Measurements from ENCODE around the gene GMCL2. TPM values are rescaled to one million over a fixed set of nuclear protein-coding genes. Genes with fewer than 3 reads are reported as not detected.

The GMCL2 gene
- not detected for total RNA-seq
- polyA plus RNA-seq (ENCODE audit: insufficient read depth, low read depth, low replicate concordance): not detected
- long read RNA-seq, donor 1: 0 reads
- long read RNA-seq, donor 2: 0 reads
- long read RNA-seq, donor 3: 0 reads
- long read RNA-seq, donor 4: 0 reads
- long read RNA-seq, donor 5: 0 reads
- long read RNA-seq, donor 6: 0 reads
- long read RNA-seq, donor 7: 0 reads
- long read RNA-seq, donor 8, partial matches to known transcripts: 0 of 1 reads
- long read RNA-seq, donor 8, other reads (novel, unspliced or antisense): 0 of 1 reads
- long read RNA-seq, donor 9: 0 reads
- long read RNA-seq, donor 10, partial matches to known transcripts: 362 of 402 reads
- long read RNA-seq, donor 10, other reads (novel, unspliced or antisense): 40 of 402 reads

DNA sequence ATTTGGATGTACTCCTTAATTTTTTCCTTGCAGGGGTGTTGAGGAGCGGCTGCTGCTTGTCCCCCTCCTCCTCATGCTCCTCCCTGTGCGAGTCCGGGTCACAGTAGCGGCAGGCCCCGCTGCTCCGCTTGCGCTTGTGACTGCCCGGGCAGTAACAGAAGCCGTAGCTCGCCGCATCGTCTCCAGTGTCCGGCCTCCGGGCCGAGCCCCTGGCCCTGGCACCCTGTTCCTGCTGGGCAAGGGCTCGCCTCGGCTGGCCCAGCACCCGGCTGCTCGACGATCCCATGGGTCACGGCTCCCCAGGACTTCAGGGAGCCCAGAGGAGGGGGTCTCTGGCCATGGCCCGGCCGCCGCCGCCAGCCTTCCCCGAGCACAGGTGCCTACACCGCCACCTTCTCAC, at the start of gene GMCL2:
GMCL2 (minus strand) TSS at position 358 of the 400 bp plus-strand sequence; CDS start at position 286, 72 bp downstream.
- no peaks in the 10 kb centered on the region for H3K36me3 ChIP-seq (ENCODE audit: control insufficient read depth in 2 of 3, insufficient read depth in 3 of 3, low read length in 3 of 3)
- intact Hi-C loops (cut with DNase I): no loop called here
- H3K27me3 ChIP-seq (ENCODE audit: control insufficient read depth, insufficient read depth, low read length): no peaks in the 10 kb centered on the region
- H3K27ac ChIP-seq (ENCODE audit: low read depth in 2 of 2, low read length in 2 of 2): no peak within 1 kb of the TSS
- TF ChIP-seq CTCF (IDR thresholded peaks at IDR 0.05; ENCODE audit: borderline replicate concordance, extremely low read depth, insufficient read depth): no peak
- no peaks in the 10 kb centered on the region for H3K9me3 ChIP-seq (ENCODE audit: control insufficient read depth in 2 of 3, insufficient read depth in 1 of 3, low read length in 3 of 3)
- H3K9ac ChIP-seq (ENCODE audit: low read length in 3 of 3): no peak within 1 kb of the TSS
- H3K4me3 ChIP-seq (ENCODE audit: low read length in 3 of 3): no peak within 1 kb of the TSS
- FAIRE-seq: no peak
- no peaks in the 10 kb centered on the region for H3K4me1 ChIP-seq (ENCODE audit: control insufficient read depth in 2 of 3, insufficient read depth in 2 of 3, low read depth in 1 of 3, low read length in 3 of 3)
- DNase-seq: no peak

GRCh38 chr5:178236679-178237078, 49.5 kb upstream of the GMCL2 start:
- no peaks in the 10 kb centered on the region for H3K27me3 ChIP-seq (ENCODE audit: control insufficient read depth, insufficient read depth, low read length)
- peak overlapping the region in 1 of 2 donors; percentile 7 for H3K27ac ChIP-seq (ENCODE audit: low read depth in 2 of 2, low read length in 2 of 2)
- H3K9me3 ChIP-seq (ENCODE audit: control insufficient read depth in 2 of 3, insufficient read depth in 1 of 3, low read length in 3 of 3): no peaks in the 10 kb centered on the region
- peaks cover 0 to 35% (median 6%) of the 10 kb centered on the region in 3 donors for H3K4me1 ChIP-seq (ENCODE audit: control insufficient read depth in 2 of 3, insufficient read depth in 2 of 3, low read depth in 1 of 3, low read length in 3 of 3)
- peak in 3 of 5 donors; percentile 24 to 63 (median 59) for DNase-seq
- no peak overlapping the region for H3K9ac ChIP-seq (ENCODE audit: low read length in 3 of 3)
- no peaks in the 10 kb centered on the region for H3K36me3 ChIP-seq (ENCODE audit: control insufficient read depth in 2 of 3, insufficient read depth in 3 of 3, low read length in 3 of 3)
- intact Hi-C loops (cut with DNase I): no loop called here
- FAIRE-seq: no peak
- no peak for TF ChIP-seq CTCF (IDR thresholded peaks at IDR 0.05; ENCODE audit: borderline replicate concordance, extremely low read depth, insufficient read depth)
- no peak overlapping the region for H3K4me3 ChIP-seq (ENCODE audit: low read length in 3 of 3)

GRCh38 chr5:178236126-178236525, 49.0 kb upstream of the GMCL2 start:
- FAIRE-seq (no peak), DNase-seq (peak in 1 of 5 donors; percentile 53)
- TF ChIP-seq CTCF (IDR thresholded peaks at IDR 0.05; ENCODE audit: borderline replicate concordance, extremely low read depth, insufficient read depth): no peak
- H3K4me3 ChIP-seq (ENCODE audit: low read length in 3 of 3): no peak overlapping the region
- H3K27me3 ChIP-seq (ENCODE audit: control insufficient read depth, insufficient read depth, low read length): no peaks in the 10 kb centered on the region
- H3K9ac ChIP-seq (ENCODE audit: low read length in 3 of 3): no peak overlapping the region
- peaks cover 0 to 3% (median 0%) of the 10 kb centered on the region in 3 donors for H3K36me3 ChIP-seq (ENCODE audit: control insufficient read depth in 2 of 3, insufficient read depth in 3 of 3, low read length in 3 of 3)
- no peaks in the 10 kb centered on the region for H3K9me3 ChIP-seq (ENCODE audit: control insufficient read depth in 2 of 3, insufficient read depth in 1 of 3, low read length in 3 of 3)
- H3K4me1 ChIP-seq (ENCODE audit: control insufficient read depth in 2 of 3, insufficient read depth in 2 of 3, low read depth in 1 of 3, low read length in 3 of 3): peaks cover 0 to 41% (median 10%) of the 10 kb centered on the region in 3 donors
- intact Hi-C loops (cut with DNase I): no loop called here
- H3K27ac ChIP-seq (ENCODE audit: low read depth in 2 of 2, low read length in 2 of 2): peak overlapping the region in 1 of 2 donors; percentile 7
